Measurements from ENCODE around the gene PTGFRN. TPM values are rescaled to one million over a fixed set of nuclear protein-coding genes. Genes with fewer than 3 reads are reported as not detected.

The PTGFRN gene
- total RNA-seq, 2 donors from 2014 or later = 0.94 to 1.3 TPM

GRCh38 chr1:116945421-116945820 is 35.7 kb downstream of the PTGFRN start:
- no peak for DNase-seq
- no peaks in the 10 kb centered on the region for H3K9me3 ChIP-seq (ENCODE audit: control insufficient read depth, low read length, poor library complexity, severe bottlenecking)
- peak overlapping the region; percentile 62 for H3K27ac Mint-ChIP-seq
- ATAC-seq = no peak
- H3K4me3 Mint-ChIP-seq = no peak overlapping the region
- H3K36me3 Mint-ChIP-seq (ENCODE audit: low read depth) = peaks cover 2% of the 10 kb centered on the region
- peaks cover 21% of the 10 kb centered on the region for H3K4me1 Mint-ChIP-seq
- H3K27me3 Mint-ChIP-seq = no peaks in the 10 kb centered on the region

DNA sequence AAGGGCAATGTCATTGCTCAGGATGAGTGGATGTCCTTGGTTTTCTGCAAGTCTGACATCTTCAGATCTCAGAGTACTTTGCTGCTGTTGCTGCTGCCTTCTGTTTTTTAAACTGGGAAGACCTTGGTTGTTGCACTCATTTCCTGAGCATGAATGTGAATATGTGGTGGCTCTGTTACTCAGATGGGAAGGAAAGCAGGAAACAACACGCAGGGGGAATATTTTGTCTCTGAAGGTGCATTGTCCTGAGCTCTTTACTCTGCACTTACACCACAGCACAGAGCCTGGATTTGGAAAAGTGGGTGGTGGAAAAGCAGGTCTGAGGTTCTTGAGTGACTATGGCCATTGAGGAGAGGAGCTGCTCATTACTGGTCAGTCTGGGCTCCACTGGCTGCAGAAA is 36.3 kb downstream of the PTGFRN start:
- Mint-ChIP-seq H3K4me3 (no peak overlapping the region), H3K27me3 (no peaks in the 10 kb centered on the region), H3K4me1 (peaks cover 23% of the 10 kb centered on the region), H3K27ac (peak overlapping the region; percentile 62), H3K36me3 (ENCODE audit: low read depth) (peaks cover 2% of the 10 kb centered on the region)
- no peak for ATAC-seq
- no peaks in the 10 kb centered on the region for H3K9me3 ChIP-seq (ENCODE audit: control insufficient read depth, low read length, poor library complexity, severe bottlenecking)
- DNase-seq = no peak

DNA sequence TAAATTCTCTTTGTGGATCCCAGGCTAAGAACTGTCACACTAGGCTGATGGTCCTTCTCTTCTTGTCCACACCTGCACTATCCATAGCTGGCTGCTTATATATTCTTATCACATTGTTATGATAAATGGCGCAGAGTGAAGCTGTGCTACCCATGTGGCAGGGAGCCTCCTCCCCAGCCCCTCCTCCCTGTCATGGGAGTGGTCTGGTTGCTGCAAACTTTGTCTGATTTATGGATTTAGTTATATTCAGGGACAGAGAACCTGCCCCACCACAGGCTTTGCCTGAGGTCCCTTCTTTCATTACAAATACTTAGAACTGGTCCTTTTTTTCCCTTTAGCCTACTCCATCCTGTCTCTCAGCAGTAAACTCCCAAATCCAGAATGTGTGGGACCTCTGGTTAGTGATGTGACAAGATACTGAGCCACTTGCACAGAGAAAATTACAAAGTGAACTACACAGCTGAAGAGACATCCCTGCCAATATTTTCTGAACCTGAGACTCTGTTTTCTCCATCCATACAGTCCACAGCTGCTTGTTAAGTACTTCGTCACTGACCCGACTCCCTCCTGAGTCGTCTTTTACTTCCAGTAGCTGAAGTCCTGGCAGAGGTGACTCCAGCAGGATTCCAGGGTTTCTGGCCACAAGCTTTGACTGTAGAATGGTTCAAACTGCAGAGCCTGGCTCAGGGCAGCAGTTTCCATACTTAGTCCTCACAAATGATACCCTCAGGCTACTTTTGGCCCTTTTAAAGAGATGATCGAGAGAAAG is 37.6 kb downstream of the PTGFRN start:
- Mint-ChIP-seq H3K36me3 (ENCODE audit: low read depth) (peaks cover 2% of the 10 kb centered on the region), H3K4me1 (peaks cover 23% of the 10 kb centered on the region), H3K4me3 (no peak overlapping the region), H3K27ac (no peak overlapping the region), H3K27me3 (no peaks in the 10 kb centered on the region)
- no peaks in the 10 kb centered on the region for H3K9me3 ChIP-seq (ENCODE audit: control insufficient read depth, low read length, poor library complexity, severe bottlenecking)
- no peak for ATAC-seq
- no peak for DNase-seq

DNA sequence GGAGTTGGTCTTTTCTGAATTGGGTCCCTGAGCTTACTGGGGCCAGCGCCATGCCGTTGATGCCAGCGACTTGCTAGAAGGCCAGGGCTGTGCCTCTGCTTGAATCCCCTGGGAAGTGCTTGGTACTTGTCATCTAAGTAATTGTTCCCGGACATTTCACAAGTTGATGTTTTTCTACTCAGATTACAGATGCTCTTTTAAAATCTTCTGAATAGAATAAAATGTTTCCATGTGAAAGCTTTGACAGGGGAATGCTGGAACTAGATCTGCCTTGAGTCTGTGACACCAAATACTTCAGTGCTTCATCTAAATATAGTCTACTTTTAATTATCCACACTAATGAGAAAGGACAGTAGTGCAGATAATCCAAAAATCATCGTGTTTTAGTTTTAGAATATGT is 38.3 kb downstream of the PTGFRN start:
- no peak for ATAC-seq
- Mint-ChIP-seq H3K4me3 (no peak overlapping the region), H3K36me3 (ENCODE audit: low read depth) (peaks cover 2% of the 10 kb centered on the region), H3K27me3 (no peaks in the 10 kb centered on the region), H3K27ac (no peak overlapping the region), H3K4me1 (peaks cover 18% of the 10 kb centered on the region)
- DNase-seq = no peak
- no peaks in the 10 kb centered on the region for H3K9me3 ChIP-seq (ENCODE audit: control insufficient read depth, low read length, poor library complexity, severe bottlenecking)

- peaks cover 2% of the 10 kb centered on the region for H3K36me3 Mint-ChIP-seq (ENCODE audit: low read depth)
- H3K9me3 ChIP-seq (ENCODE audit: control insufficient read depth, low read length, poor library complexity, severe bottlenecking) = no peaks in the 10 kb centered on the region
- no peaks in the 10 kb centered on the region for H3K27me3 Mint-ChIP-seq
- no peak for DNase-seq
- no peak for ATAC-seq
- no peak overlapping the region for H3K27ac Mint-ChIP-seq
- H3K4me3 Mint-ChIP-seq = no peak overlapping the region
- H3K4me1 Mint-ChIP-seq = peaks cover 16% of the 10 kb centered on the region
These were observed 38.9 kb downstream of the PTGFRN start for GRCh38 chr1:116948642-116949041.

GRCh38 chr1:116949213-116949985 is 39.7 kb downstream of the PTGFRN start:
- Mint-ChIP-seq H3K27ac (no peak overlapping the region), H3K4me1 (peaks cover 16% of the 10 kb centered on the region), H3K27me3 (no peaks in the 10 kb centered on the region), H3K36me3 (ENCODE audit: low read depth) (peaks cover 2% of the 10 kb centered on the region), H3K4me3 (no peak overlapping the region)
- DNase-seq = no peak
- no peak for ATAC-seq
- no peaks in the 10 kb centered on the region for H3K9me3 ChIP-seq (ENCODE audit: control insufficient read depth, low read length, poor library complexity, severe bottlenecking)

GRCh38 chr1:116950517-116951199 is 40.9 kb downstream of the PTGFRN start:
- Mint-ChIP-seq H3K4me1 (peaks cover 9% of the 10 kb centered on the region), H3K27ac (peak overlapping the region; percentile 86), H3K4me3 (no peak overlapping the region), H3K27me3 (no peaks in the 10 kb centered on the region), H3K36me3 (ENCODE audit: low read depth) (peaks cover 2% of the 10 kb centered on the region)
- ATAC-seq (no peak), DNase-seq (no peak)
- no peaks in the 10 kb centered on the region for H3K9me3 ChIP-seq (ENCODE audit: control insufficient read depth, low read length, poor library complexity, severe bottlenecking)

DNA sequence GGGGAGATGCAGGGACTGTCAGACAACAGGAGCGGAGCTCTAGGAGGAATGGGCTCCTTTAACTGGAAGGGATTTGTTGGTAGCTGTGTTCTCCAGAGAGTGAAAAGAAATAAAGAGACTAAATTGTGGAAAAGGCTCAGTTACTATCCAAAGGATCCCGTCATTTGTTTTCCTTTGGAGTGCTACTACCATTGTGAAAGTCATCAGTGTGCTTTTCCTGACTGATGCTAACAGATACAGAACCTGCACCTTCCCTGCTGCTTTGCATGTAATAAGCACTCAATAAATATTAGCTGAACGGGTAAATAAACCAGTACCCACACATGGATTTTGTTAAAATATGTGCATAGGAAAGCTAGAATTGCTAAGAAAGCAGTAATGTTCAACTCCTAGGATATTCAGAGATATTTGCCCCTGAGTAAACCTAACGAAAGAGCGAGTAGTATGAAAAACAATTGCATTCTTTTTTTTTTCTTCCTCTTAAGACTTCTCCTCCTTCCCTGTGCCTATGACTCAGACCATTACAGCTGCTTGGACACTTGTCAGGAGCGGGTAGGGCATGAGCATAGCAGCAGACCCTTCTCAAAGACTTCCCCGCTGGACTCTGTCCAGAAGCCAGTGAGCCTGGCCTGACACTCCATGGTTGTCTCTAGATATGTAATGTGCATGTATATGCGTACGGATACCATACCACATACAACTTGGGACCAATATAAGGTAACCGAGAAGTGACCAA is 41.7 kb downstream of the PTGFRN start:
- H3K4me1 Mint-ChIP-seq = peaks cover 5% of the 10 kb centered on the region
- no peaks in the 10 kb centered on the region for H3K9me3 ChIP-seq (ENCODE audit: control insufficient read depth, low read length, poor library complexity, severe bottlenecking)
- H3K27me3 Mint-ChIP-seq = no peaks in the 10 kb centered on the region
- no peak overlapping the region for H3K4me3 Mint-ChIP-seq
- H3K36me3 Mint-ChIP-seq (ENCODE audit: low read depth) = peaks cover 2% of the 10 kb centered on the region
- DNase-seq (no peak), ATAC-seq (no peak)
- H3K27ac Mint-ChIP-seq = peak overlapping the region; percentile 77

- DNase-seq = no peak
- no peak for ATAC-seq
- H3K27ac Mint-ChIP-seq = no peak overlapping the region
- no peak overlapping the region for H3K4me3 Mint-ChIP-seq
- H3K4me1 Mint-ChIP-seq = peaks cover 5% of the 10 kb centered on the region
- peaks cover 2% of the 10 kb centered on the region for H3K36me3 Mint-ChIP-seq (ENCODE audit: low read depth)
- H3K27me3 Mint-ChIP-seq = no peaks in the 10 kb centered on the region
- H3K9me3 ChIP-seq (ENCODE audit: control insufficient read depth, low read length, poor library complexity, severe bottlenecking) = no peaks in the 10 kb centered on the region
These were observed 43.1 kb downstream of the PTGFRN start for GRCh38 chr1:116952738-116953275.

DNA sequence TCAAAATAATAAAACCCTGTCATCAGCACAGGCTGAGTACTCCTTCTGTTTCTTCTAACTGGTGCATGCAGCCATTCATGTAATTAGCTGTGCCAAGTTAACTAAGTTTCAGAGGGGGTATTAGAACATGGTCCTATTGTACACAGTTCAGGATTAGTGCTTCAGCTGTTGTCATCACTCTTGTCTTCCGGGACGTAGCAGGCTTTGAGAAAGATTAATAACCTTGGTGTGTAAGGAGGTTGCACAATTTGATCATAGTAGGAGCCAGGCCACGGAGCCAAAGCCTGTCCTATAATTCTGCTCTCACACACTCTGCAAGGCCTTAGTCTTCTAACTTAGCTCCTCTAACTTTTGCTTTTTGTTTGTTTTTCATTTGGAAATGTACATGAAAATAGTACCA is 44.7 kb downstream of the PTGFRN start:
- Mint-ChIP-seq H3K27me3 (no peaks in the 10 kb centered on the region), H3K4me1 (peaks cover 5% of the 10 kb centered on the region), H3K36me3 (ENCODE audit: low read depth) (peaks cover 2% of the 10 kb centered on the region), H3K27ac (no peak overlapping the region), H3K4me3 (no peak overlapping the region)
- ATAC-seq (no peak), DNase-seq (no peak)
- no peaks in the 10 kb centered on the region for H3K9me3 ChIP-seq (ENCODE audit: control insufficient read depth, low read length, poor library complexity, severe bottlenecking)

- no peak overlapping the region for H3K4me3 Mint-ChIP-seq
- H3K36me3 Mint-ChIP-seq (ENCODE audit: low read depth) = no peaks in the 10 kb centered on the region
- H3K27ac Mint-ChIP-seq = no peak overlapping the region
- peaks cover 12% of the 10 kb centered on the region for H3K4me1 Mint-ChIP-seq
- no peak for ATAC-seq
- DNase-seq = no peak
- H3K9me3 ChIP-seq (ENCODE audit: control insufficient read depth, low read length, poor library complexity, severe bottlenecking) = no peaks in the 10 kb centered on the region
- H3K27me3 Mint-ChIP-seq = no peaks in the 10 kb centered on the region
These were observed 46.7 kb downstream of the PTGFRN start for GRCh38 chr1:116956378-116956777.

GRCh38 chr1:116957646-116958045 is 47.9 kb downstream of the PTGFRN start:
- no peak overlapping the region for H3K4me3 Mint-ChIP-seq
- no peak overlapping the region for H3K27ac Mint-ChIP-seq
- no peaks in the 10 kb centered on the region for H3K36me3 Mint-ChIP-seq (ENCODE audit: low read depth)
- H3K27me3 Mint-ChIP-seq = no peaks in the 10 kb centered on the region
- no peaks in the 10 kb centered on the region for H3K9me3 ChIP-seq (ENCODE audit: control insufficient read depth, low read length, poor library complexity, severe bottlenecking)
- no peak for ATAC-seq
- no peak for DNase-seq
- H3K4me1 Mint-ChIP-seq = peaks cover 9% of the 10 kb centered on the region

DNA sequence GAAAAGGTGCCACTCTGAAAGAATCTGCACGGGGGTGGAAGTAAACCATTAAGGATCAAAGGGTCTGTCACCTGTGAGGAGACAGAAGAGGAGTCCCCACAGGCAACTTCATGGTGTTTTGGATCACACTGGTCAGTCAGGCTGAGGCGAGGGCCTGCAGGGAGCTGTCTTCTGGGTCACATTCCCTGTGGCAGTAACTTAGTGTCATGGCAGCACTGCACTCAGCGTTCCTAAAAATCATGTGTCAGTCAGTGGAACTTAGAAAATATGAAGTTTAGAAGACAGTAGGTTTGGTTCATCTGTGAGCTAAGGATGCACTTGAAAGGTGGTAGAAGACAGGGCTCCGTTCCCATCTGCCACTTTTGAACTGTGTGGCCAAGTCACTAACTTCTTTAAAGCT is 48.4 kb downstream of the PTGFRN start:
- H3K4me1 Mint-ChIP-seq = peaks cover 9% of the 10 kb centered on the region
- H3K9me3 ChIP-seq (ENCODE audit: control insufficient read depth, low read length, poor library complexity, severe bottlenecking) = no peaks in the 10 kb centered on the region
- H3K4me3 Mint-ChIP-seq = no peak overlapping the region
- H3K27me3 Mint-ChIP-seq = no peaks in the 10 kb centered on the region
- ATAC-seq (no peak), DNase-seq (no peak)
- no peak overlapping the region for H3K27ac Mint-ChIP-seq
- H3K36me3 Mint-ChIP-seq (ENCODE audit: low read depth) = no peaks in the 10 kb centered on the region

Measured in T-helper 17 cell (primary cell).